Ishikawa (cell line): ENCODE results near the gene SPATA33.
A peak's percentile ranks its signal among the peaks of the same experiment; 100 is the strongest.

Experiments used
- CEBPB ChIP-seq: IDR thresholded peaks from 2 replicates; pipeline ENCODE4 v1.6.1; 2012
- CREB1 ChIP-seq: IDR thresholded peaks from 2 replicates; pipeline ENCODE4 v1.6.1; 2012; ENCODE audit warnings: low read depth
- EGR1 ChIP-seq: IDR thresholded peaks from 2 replicates; pipeline ENCODE4 v1.6.1; 2012
- EP300 ChIP-seq: IDR thresholded peaks from 2 replicates; pipeline ENCODE4 v1.6.1; 2012; ENCODE audit warnings: borderline replicate concordance
- FOXM1 ChIP-seq: IDR thresholded peaks from 2 replicates; pipeline ENCODE4 v1.6.1; 2012; ENCODE audit warnings: low read depth, borderline replicate concordance
- MAX ChIP-seq: IDR thresholded peaks from 2 replicates; pipeline ENCODE4 v1.6.1; 2012
- NFIC ChIP-seq: IDR thresholded peaks from 2 replicates; pipeline ENCODE4 v1.6.1; 2012
- RAD21 ChIP-seq: IDR thresholded peaks from 2 replicates; pipeline ENCODE4 v1.6.1; 2012; ENCODE audit warnings: low read depth
- REST ChIP-seq: IDR thresholded peaks from 2 replicates; pipeline ENCODE4 v1.6.1; 2012; ENCODE audit warnings: low read depth, mild to moderate bottlenecking
- TAF1 ChIP-seq: IDR thresholded peaks from 2 replicates; pipeline ENCODE4 v1.6.1; 2012; ENCODE audit warnings: low read depth, mild to moderate bottlenecking
- TCF12 ChIP-seq: IDR thresholded peaks from 2 replicates; pipeline ENCODE4 v1.6.1; 2012; ENCODE audit warnings: low read depth
- TEAD4 ChIP-seq: IDR thresholded peaks from 2 replicates; pipeline ENCODE4 v1.6.1; 2012
- USF1 ChIP-seq: IDR thresholded peaks from 2 replicates; pipeline ENCODE4 v1.6.1; 2012
- YY1 ChIP-seq: IDR thresholded peaks from 2 replicates; pipeline ENCODE4 v1.6.1; 2012; ENCODE audit warnings: low read depth
- ZBTB7A ChIP-seq: IDR thresholded peaks from 2 replicates; pipeline ENCODE4 v1.6.1; 2012; ENCODE audit warnings: low read depth

SPATA33 gene

GRCh38 chr16:89633064-89633631 is 24.5 kb upstream of the SPATA33 start:
- TF ChIP-seq MAX (0 out of 2 replicates have a peak, but pooled peaks have one; percentile 24), USF1 (peak; percentile 52; the same call in 1 of the 2 replicates), TCF12 (no peak)

- TF ChIP-seq EP300: no peak
- no peak for TF ChIP-seq REST
- TF ChIP-seq CREB1: no peak
- no peak for TF ChIP-seq TCF12
- TF ChIP-seq RAD21: no peak
- TF ChIP-seq USF1: no peak
- no peak for TF ChIP-seq TAF1
- TF ChIP-seq FOXM1: no peak
- TF ChIP-seq NFIC: no peak
- TF ChIP-seq EGR1: no peak
- TF ChIP-seq YY1: no peak
- TF ChIP-seq MAX: no peak
- TF ChIP-seq CEBPB: no peak
- no peak for TF ChIP-seq TEAD4
- TF ChIP-seq ZBTB7A: no peak
These were observed 21.0 kb upstream of the SPATA33 start for GRCh38 chr16:89636663-89637062.

GRCh38 chr16:89637379-89637778 is 20.3 kb upstream of the SPATA33 start:
- TF ChIP-seq MAX (no peak), ZBTB7A (no peak), TCF12 (no peak)

- no peak for TF ChIP-seq EP300
- TF ChIP-seq YY1: no peak
- TF ChIP-seq USF1: no peak
- no peak for TF ChIP-seq RAD21
- no peak for TF ChIP-seq CREB1
These were observed 19.2 kb upstream of the SPATA33 start for GRCh38 chr16:89638455-89638854.

- TF ChIP-seq CEBPB (no peak), TAF1 (no peak), YY1 (no peak), RAD21 (no peak), NFIC (no peak), MAX (no peak), TEAD4 (no peak), ZBTB7A (no peak), CREB1 (no peak), EP300 (no peak), USF1 (no peak), TCF12 (no peak), EGR1 (no peak), FOXM1 (no peak), REST (no peak)
These were observed 18.3 kb upstream of the SPATA33 start for GRCh38 chr16:89639385-89639784.
